HG03039 (cell line): Measurements from ENCODE around the gene PVALB.

Source experiments
- ATAC-seq: cut with Tn5 transposase; IDR thresholded peaks from one replicate; pipeline ENCODE4 v1.9.1; 2021; ENCODE audit warnings: mild to moderate bottlenecking, moderate library complexity; ENCODE audit not compliant: unreplicated experiment

Gene PVALB, protein sequence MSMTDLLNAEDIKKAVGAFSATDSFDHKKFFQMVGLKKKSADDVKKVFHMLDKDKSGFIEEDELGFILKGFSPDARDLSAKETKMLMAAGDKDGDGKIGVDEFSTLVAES

DNA sequence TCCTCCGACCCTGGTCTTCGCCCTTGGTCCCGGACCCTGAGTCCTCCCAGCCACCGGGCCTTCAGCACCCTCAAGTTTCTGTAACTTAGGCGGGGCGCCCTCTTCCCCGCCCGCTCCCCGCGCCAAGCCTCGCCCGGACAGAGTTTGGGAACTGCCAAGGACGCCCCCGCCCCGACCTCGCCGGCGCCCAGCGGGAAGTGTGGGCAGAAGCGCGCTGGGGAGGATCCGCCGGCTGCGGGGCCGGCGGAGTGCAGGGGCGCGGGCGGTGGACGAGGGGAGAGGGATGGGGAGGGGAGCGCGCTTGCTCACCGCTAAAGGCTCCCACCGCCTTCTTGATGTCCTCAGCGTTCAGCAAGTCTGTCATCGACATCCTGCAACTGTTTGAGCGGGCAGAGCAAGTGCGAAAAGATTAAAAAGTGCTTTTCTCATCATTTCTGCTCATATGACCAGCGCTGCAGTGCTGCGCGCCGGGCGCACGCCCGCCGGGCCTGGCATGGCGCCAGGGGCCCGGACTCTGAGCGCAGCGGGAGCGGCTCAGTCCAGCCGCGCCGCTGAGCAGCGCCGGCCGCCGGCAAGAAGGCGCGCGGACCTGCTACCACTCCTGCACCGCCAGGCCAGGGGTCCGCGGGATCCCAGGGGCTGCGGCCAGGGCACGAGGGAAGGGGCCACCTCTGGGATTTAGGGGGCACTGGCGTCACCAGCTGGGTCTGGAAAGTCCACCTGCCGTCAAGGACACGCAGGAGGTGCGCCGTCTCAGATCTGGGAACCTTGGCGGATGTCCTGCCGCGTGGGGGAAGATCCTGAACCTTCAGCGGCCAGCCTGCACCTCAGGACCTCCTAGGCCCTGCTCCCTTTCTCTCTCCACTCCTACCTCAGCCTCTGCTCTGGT is at the start of gene PVALB:
Gene PVALB (minus strand): TSS at position 400 of the 889 bp plus-strand sequence. CDS start 30 bp downstream, at position 370.
- ATAC-seq: no peak

DNA sequence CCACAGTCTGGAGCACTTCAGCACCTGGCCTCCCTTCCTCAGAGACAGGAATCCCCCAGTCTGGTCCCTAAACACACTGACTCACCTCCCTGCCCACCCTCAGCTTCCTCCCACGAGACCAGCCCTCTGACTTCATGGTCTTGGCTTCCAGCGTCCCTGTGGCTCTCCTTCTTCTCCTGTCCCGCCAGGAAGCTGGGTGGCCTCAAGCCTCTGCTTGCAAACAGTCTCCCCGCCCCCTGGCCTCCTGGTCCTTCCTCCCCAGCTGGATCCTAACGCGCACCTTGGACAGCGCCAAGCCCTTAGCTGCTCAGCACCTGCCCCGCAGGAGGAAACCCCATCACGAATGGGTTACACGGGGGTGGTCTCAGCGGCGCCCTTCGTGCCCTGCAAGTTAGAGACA is 48.5 kb upstream of the PVALB start:
- no peak for ATAC-seq

DNA sequence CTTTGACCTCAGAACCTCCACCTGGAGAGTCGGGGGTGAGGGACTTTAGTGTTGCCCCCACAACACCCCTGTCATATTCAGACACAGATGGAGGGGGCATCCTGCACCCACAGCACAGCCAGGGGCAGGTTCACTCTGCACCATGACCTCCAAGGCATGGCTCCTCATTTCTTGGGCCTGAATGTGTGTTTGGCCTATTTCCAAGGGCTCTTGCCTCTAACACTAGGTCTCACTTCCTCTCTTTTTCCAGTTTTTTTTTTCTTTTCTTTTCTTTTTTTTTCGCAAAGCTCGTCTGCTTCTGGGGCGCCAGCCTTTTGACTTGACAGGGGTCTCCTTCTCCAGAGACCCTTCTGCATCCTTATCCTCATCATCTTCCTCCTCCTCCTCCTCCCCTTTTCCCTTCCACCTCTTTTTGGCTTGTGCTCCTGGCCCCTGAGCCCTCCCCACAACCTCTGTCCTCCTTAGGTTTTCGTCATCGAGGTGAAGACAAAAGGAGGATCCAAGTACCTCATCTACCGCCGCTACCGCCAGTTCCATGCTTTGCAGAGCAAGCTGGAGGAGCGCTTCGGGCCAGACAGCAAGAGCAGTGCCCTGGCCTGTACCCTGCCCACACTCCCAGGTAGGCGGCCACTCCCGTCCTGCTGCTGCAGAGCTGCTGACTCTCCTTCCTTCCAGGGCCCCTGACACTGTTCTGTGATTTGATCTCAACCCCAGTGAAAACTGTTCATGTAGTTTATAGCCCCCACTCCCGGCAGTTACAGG is 47.8 kb upstream of the PVALB start:
- ATAC-seq: no peak

DNA sequence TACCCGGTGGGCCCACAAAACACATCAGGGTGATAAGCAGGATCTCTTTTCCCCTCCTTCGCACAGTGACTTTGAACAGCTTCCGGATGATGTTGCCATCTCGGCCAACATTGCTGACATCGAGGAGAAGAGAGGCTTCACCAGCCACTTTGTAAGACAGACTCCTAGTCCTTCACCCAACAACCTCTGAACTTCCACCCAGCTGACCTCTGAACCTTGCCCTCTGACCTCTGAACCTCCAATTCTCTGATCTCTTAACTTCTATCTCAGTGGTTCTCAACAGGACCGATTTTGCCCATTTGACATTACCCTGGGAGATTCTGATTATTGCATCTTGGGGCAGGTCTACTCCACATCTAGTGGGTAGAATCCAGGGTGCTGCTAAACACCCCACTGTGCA is 47.1 kb upstream of the PVALB start:
- ATAC-seq: no peak

DNA sequence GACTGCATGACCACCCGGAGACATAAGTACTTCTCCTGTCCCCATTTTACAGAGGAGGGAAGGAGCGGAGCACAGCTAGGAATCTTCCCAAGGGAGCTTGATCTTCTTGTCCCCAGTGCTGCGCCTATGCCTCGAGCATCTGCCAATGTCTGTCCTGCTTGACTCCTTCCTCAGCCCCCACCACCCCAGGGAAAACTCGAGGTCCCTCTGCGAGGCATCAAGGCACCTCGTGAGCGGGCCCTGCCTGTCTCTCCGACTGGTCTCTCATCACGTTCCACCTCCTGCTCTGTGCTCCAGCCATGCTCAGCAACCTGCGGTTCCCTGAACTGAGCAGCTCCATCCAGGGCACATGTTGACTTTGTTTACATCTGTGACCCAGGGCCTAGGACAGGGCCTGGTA is 46.4 kb upstream of the PVALB start:
- ATAC-seq: no peak

DNA sequence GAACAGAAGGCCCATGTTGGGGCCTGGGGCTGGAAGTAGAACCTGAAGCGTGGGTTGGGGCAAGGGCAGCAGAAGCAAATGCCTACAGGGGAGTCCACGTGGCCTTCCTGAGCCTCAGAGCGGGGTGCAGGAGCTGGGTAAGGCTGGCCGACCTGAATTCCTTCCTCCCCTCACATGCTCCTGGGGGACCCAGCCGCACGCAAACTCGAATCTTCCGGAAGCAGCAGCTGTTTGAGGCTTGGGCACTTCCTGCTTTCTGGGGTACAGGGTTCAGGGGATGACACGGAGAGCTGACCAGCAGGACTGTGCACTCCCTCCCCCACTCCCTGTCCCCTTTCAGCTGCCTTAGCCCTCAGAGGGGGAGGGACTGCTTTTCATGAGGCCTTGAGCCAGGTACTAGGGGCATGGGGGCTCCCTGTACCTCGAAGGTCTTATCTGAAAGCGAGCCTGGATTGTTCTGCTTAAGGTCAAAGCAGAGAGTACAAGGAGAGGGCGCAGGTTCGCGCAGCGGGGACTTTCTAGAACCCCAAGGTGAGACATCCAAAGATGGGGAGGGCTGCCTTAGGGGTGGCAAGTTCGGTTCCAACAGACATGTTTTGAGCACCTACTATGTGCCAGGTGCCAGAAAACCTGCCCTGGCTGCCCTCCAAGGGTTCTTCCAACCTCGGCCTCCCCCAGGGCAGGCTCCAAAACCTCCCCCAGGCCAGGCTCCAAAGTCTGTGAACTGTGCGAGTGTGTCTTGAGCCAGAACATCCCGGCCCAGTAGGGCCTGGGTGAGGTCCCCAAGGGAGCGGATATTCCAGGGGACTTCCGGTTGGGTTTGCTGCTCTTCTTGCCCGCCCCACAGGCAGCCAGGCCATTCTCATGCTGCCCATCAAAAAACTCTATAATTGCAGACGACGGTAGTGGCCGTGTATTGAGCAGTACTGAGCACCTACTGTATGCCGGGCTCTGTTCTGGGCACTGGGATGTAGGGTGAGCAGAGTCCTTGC is 45.7 kb upstream of the PVALB start:
- ATAC-seq: no peak

DNA sequence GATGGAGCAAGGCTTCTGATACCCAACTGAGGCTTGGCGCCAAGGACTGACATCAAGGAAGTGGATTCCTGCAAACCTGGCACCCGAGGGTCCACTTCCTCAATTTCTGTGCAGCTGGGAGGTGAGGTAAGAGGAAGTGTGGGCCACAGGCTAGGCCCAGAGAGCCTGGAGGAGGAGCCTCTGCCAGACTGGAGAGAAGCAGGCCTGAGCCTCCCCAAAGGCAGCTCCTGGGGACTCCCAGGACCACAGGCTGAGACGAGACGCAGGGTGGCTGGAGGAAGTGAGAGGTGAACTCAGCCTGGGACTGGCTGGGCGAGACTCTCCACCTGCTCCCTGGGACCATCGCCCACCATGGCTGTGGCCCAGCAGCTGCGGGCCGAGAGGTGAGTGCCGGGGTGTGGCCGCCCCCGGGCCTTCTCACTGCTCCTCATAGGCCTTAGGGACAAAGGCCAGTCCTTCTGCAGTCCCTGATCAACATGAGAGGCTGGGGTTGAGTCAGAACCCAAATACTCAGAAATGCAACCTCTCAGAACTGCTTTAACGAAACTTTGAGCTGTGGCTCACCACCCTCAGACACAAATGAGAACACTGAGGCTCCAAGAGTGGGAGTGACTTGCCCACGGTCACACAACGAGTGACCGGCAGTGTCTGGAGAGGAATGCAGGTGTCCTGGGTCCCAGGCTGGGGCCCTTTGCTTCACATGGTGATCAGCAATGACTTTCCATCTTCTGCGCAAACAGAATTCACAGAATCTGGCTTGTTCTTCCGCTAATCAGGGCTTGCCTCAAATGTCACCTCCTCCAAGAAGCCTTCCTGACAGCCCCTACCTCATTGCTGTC is 44.2 kb upstream of the PVALB start, which contains the start of gene NCF4:
Gene NCF4 (plus strand): TSS at position 186 of the 839 bp plus-strand sequence. CDS start 166 bp downstream, at position 352.
- ATAC-seq: peak; percentile 47

DNA sequence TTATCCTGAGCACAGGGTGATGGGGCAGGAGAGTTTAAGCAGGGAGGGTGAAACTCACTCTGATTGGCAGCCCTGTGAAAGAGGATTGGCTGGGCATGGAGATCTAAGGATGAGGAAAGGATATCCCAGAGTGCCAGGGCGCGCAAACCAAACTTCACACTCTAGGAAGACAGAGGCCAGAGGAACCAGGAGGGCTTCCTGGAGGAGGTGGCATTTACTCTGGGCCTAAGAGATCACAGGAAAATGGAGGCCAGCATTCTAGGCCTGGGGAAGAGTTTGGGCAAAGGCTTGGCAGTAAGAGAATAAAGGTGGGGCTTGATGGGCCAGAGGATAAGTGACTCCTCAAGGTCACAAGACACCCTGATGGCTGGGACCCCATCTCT is 43.6 kb upstream of the PVALB start:
- no peak for ATAC-seq

DNA sequence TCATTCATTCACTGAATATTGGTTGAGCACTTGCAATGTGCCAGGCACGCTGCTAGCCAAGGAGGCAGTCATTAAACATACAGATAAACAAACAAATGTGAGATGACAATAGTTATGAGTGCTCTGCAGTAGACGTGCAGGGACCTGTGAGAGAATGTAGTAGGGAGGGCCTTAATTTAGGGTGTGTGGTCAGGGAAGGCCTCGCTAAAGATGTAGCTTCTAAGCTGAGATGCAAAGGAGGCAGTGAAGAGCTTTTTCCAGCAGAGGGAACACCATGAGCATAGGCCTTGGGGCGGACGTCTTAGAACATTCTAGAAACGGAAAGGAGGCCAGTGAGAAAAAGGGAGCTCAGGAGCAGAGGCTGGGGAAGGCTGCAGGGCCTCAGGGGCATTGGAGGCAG is 43.2 kb upstream of the PVALB start:
- ATAC-seq: no peak

DNA sequence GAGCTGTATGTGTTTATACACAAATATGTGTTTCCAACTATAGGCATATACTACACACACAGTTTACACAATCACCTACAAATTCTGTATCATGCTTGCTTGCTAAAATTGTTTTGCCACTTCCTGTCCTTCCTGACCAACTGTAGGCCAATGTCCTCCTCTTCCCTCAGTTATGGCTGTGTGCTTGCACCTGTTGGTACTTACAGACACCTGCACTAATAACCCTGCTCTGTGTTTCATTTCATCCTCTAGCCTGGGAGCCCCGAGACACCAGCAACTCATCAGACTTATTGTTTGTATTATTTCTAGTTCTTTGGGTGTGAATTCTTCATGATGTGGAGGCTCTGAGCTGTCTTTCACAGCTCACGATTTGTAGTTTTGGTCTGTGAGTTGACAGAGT is 42.1 kb upstream of the PVALB start:
- no peak for ATAC-seq

DNA sequence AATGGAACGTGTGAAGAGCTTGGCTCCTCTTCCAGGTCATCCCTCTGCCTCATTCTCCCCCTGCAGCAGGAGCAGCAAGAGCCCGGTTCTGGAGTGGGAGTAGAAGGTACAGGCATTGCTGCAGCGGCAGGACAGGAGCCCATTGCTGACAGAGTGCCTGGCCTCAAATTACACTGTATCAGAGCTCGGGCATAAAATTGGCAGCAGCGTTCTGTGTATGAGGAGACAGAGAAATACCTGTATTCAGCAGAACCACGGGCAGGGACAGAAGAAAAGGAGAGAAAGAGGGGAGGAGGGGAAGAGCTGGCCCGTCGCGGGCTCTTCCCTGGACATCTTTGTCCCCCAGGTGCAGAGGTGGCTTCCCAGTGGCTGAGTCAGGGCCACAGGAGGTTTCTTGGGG is 41.3 kb upstream of the PVALB start:
- no peak for ATAC-seq

DNA sequence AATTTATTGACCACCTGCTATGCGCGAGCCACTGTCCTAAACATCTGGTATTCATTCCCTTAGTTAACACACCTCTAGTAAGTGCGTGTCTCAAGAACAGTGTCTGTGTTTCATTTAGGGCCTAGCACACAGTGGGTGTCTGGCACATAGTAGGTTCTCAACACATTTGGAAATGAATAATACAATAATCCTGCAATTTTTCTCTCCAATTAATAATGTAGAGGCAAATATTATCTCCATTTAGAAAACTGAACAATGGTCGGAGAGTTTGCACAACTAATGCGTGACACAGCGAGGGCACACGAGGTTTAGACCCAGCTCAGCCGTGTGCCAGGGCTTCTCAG is 39.9 kb upstream of the PVALB start:
- ATAC-seq: no peak

DNA sequence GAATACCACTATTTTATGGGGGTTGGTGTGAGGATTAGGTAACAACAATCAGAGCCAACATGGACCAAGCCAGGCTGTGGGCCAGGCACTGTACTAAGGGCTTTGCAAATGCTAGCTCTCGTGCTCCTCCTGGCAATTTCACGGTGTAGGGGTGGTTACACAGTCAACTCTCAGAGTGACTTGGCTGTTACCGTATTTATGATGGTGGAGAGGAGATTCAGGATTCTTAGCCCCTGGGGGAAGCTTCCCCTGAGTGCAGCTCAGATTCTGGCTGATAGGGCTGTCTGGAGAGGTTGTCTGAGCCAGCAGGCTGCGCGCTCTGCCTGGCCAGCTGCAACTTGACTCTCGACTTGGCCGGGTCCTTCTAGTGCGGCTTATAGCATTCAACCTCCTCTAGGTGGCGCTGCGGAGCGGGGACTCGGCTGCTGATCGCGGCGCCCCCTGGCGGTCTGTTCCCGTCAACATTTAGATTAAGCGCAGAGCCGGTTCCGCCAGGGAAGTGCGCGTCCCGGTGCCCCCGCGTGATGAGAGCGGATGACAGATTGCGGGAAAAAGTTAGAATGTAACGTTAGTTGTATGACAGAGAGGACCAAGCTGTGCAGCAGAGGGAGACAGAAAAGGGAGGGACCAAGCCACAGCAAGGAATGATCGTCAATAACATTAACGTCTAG is 39.4 kb upstream of the PVALB start:
- no peak for ATAC-seq

DNA sequence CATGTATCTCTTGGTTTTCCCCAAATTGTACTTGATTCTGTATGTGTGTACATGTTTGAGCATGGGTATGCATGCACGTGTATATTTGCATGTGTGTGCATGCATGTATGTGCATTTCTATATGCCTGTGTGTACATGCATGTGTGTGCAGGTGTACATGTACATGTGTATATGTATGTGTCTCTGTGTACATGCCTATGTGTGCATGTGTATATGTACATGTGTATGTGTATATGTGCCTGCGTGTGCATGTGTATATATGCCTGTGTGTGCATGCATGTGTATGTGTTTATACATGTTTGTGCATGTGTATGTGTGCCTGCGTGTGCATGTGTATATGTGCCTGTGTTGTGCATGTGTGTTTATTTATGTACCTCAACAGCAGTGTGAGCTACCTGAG is 38.6 kb upstream of the PVALB start:
- no peak for ATAC-seq

DNA sequence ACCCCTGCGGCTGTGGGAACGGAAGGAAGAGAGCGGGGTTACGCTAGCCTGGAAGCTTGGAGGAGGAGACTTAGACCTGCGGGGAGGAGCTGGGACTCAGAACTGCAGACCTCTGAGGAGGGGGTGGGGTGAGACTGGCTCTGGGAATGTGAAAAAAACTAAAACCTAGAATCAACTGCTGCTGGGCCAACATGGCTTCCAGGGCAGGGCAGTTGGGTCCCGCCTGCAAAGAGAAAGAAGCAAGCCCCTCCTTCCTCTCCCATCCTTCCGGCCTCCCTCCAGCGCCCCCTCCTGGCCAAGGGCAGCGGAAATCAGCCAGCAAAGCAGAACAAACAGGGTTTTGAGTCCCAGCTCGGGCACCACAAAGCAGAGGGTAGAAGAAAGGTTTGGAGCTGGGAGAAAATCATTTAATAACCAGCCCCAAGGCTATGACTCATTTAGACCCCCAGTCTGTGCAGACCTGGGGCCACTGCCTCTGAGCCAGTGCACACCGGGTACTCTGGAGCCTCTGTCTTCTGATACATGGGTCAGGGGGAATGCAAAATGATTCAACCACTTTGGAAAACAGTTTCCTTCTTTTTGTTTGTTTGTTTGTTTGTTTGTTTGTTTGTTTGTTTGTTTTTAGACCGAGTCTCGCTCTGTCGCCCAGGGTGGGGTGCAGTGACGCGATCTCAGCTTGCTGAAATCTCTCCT is 36.7 kb upstream of the PVALB start:
- ATAC-seq: no peak

DNA sequence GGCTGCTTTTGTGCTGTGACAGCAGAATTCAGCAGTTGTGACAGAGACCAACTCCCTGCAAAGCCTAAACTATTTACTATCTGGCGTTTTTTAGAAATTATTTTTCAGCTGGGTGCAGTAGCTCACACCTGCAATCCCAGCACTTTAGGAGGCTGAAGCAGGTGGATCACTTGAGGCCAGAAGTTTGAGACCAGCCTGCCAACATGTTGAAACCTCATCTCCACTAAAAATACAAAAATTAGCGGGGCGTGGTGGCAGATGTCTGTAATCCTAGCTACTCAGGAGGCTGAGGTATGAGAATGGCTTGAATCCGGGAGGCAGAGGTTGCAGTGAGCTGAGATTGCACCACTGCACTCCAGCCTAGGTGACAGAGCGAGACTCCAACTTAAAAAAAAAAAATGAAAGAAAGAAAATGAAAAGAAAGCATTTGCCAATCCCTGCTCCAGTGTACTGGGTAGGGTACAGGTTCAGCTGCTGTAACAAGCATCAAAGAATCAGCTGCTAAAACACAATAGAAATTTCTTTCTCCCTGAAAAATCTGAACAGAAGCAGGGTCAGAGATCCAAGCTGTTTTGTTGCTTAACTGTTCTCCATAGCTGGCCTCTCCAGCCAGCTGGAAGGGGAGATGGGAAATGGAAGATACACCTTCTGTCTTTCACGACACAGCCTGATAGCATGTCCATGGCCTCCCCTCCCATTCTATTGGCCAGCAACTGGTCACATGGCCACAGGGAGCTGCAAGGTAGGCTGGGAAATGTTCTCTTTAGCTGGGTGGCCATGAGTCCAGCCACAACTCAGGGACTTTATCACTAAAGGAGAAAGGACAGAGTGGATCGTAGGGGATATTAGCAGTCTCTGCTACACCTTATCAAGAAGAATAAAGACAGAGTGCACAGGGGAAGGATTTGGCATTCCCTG is 35.5 kb upstream of the PVALB start:
- no peak for ATAC-seq

DNA sequence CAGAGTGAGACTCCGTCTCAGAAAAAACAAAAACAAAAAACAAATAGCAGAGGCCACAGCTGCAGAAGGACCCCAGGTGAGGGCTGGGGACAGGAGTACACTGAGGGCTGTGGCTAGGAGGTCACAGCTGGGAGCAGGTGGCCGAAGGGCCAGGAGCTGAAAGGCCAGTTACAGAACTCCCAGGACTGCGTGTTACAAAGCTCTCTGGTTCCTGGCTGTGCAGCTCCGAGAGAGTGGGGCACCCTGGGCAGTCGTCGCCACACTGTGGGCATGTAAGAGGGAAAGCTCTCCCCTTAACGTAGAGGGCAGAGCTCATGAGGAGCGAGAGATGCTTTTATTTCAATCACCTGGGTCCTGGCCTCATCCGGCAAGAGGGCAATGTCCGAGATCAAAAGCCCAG is 33.8 kb upstream of the PVALB start:
- ATAC-seq: no peak

DNA sequence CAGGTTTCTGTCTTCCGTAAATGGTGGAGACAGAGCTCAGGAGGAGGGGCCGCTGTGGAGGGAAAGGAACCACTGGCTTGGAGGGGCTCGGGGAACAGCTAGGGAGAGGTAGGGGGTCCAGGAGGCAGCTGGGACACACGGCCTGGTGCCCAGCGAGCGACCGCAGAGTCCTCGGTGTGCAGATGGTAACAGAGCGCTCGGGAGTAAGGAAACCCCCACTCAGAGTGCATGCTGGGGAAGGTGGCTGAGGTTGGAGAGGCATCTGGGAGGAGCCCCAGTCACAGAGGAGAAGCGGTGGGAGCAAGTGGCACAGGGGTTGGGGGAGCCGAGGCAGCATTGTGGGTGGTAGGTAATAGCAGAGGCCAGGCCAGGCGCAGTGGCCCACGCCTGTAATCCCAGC is 33.2 kb upstream of the PVALB start:
- ATAC-seq: no peak
